GM18508 (cell line): Measurements from ENCODE around the gene KIAA0319L.
"Not testable (repeated sequence)": the region's sequence is repeated elsewhere in the genome, so short reads cannot be mapped to it uniquely, and the experiment has no call there.

ENCODE experiments used
- ATAC-seq: cut with Tn5 transposase; IDR thresholded peaks from one replicate; pipeline ENCODE4 v1.9.1; 2021; ENCODE audit warnings: moderate number of reproducible peaks; ENCODE audit not compliant: insufficient read depth, unreplicated experiment

The KIAA0319L gene

DNA sequence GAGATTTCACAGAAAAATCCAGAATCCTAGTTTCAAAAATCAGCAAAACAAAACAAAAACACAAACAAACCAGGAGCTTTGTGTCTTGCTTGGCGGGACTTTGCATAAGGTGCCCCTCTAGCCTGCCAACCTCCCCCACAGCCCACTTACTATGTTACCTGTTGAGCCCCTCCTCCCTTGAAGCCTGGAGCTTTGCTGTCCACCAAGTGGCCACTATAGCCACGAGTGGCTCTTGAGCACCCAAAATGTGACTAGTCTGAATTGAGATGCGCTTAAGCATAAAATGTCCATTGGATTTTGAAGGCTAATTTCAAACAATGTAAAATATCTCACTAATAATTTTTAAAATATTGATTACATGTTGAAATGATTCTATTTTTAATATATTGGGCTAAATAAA lies 28.1 kb upstream of the KIAA0319L start:
- ATAC-seq: no peak

DNA sequence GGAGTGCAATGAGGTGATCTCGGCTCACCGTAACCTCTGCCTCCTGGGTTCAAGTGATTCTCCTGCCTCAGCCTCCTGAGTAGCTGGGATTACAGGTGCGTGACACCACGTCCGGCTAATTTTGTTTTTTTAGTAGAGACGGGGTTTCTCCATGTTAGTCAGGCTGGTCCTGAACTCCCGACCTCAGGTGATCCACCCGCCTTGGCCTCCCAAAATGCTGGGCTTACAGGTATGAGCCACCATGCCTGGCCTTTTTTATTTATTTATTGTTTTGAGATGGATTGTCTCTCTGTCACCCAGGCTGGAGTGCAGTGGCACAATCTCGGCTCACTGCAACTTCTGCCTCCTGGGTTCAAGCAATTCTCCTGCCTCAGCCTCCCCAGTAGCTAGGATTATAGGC lies 24.4 kb upstream of the KIAA0319L start:
- not testable (repeated sequence) for ATAC-seq

DNA sequence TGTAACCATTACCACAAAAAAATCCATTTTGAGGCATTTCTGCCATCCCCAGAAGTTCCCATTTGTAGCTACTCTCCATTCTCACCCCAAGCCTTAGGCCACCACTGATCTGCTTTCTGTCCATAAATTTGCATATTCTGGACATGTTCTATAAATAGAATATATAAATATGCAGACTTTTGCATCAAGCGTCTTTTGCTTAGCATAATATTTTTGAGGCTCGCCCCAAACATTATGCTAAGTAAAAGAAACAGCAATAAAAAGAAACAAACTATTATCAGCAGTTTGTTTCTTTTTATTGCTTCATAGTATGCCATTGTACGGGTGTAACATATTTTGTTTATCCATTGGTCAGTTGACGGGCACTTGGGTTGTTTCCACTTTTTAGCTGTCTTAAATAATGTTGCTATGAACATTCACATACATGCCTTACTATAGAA lies 23.8 kb upstream of the KIAA0319L start:
- ATAC-seq: no peak

DNA sequence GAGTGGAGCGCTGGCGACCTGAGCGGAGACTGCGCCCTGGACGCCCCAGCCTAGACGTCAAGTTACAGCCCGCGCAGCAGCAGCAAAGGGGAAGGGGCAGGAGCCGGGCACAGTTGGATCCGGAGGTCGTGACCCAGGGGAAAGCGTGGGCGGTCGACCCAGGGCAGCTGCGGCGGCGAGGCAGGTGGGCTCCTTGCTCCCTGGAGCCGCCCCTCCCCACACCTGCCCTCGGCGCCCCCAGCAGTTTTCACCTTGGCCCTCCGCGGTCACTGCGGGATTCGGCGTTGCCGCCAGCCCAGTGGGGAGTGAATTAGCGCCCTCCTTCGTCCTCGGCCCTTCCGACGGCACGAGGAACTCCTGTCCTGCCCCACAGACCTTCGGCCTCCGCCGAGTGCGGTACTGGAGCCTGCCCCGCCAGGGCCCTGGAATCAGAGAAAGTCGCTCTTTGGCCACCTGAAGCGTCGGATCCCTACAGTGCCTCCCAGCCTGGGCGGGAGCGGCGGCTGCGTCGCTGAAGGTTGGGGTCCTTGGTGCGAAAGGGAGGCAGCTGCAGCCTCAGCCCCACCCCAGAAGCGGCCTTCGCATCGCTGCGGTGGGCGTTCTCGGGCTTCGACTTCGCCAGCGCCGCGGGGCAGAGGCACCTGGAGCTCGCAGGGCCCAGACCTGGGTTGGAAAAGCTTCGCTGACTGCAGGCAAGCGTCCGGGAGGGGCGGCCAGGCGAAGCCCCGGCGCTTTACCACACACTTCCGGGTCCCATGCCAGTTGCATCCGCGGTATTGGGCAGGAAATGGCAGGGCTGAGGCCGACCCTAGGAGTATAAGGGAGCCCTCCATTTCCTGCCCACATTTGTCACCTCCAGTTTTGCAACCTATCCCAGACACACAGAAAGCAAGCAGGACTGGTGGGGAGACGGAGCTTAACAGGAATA lies 20.1 kb upstream of the KIAA0319L start:
- no peak for ATAC-seq

DNA sequence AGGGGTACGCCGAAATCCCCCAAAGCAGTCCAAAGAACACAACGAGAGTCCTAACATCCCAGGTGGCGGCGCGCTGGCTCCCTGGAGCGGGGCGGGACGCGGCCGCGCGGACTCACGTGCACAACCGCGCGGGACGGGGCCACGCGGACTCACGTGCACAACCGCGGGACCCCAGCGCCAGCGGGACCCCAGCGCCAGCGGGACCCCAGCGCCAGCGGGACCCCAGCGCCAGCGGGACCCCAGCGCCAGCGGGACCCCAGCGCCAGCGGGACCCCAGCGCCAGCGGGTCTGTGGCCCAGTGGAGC lies 19.5 kb upstream of the KIAA0319L start:
- ATAC-seq: not testable (repeated sequence)

DNA sequence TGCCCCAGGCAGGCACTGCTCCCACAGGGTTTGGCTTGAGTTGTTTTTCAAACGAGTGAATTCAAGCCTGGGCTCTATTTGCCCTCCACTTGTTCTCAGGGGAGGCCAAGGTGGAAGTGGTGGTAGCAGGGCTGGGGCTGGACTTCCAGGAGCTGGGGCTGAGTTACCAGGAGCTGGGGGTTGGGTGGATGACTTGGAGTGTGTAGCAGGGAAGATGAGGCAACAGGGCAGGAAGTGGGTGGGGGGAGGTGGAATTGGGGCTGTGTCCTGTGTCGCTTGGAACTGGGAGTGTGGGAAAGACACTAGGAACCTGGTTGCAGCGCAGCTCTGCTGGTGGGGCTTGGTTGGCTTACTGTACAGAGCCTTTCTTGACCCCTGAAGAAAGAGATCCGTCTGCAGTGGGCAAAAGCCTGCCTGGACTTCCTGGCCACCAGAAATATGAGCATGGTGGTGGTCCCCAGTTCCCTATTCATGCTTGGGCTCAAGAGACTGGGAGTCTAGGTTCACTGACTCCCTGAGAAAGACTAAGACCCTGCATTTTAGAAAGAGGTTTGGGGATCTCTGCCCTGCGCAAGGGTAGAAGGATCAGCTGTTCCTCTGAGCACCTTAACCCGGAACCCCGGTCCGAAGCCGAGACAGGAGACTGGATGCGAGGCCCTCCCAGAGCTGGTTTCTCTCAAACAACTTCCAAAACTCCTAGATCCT lies 19.0 kb upstream of the KIAA0319L start:
- no peak for ATAC-seq

DNA sequence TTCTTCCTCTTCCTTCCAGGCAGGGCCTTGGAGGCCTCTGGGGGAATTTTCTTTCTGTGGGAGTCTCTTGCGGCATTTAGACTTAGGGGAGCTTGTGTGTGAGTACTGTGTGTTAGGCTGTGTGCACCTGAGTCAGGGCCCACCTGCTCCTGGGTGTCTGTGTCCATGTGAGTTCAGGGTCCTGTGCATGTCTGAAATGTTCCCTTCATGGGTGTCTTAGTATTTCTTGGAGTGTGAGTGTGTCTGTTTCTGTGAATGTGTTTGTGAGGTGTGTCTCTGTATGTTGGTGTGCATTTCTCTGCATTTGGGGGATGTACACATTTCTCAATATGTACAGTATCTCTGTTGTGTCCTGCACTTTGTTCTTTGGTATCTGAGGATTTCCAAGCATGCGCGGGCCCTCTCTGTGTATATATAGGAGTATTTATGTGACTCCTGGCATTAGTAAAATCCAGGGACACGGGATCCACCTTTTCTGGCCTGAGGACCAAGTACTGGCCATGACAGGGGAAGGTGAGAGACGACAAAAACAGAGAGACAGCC lies 18.3 kb upstream of the KIAA0319L start:
- no peak for ATAC-seq

DNA sequence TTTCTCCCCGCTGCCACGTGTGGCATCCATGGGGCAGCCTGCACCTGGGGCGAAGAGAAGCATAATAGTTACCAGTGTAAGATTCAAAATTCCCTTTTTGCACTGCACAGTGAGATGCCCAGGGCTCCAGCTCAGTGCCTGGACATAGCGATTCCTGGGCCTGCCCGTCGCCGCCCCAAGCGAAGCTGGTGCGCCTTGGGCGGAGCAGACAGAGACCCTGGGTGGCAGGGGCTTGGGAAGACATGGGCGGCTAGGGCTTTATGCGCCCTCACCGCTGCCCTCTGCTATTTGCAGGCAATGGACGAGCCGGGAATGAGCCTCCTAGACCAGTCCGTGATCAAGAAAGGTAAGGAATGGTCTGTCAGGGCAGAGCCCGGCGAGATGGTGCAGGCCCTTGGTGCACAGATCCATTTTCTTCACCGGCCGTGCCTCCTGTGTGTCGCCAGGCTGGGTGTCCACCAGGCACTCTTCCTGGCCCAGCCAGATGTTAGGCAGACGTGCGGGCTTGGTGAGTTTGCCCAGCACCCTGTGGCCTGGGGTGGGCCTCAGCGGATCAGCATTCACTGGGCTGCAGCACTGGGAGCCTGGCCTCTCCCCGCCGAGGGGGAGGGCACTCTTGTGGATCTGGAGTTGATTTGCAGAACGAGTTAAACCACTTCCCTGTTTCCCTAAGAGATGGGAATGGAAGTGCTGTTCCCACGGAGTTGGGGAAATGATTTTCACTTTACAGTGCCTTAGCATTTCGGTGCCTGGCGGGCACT lies 17.6 kb upstream of the KIAA0319L start:
- no peak for ATAC-seq

DNA sequence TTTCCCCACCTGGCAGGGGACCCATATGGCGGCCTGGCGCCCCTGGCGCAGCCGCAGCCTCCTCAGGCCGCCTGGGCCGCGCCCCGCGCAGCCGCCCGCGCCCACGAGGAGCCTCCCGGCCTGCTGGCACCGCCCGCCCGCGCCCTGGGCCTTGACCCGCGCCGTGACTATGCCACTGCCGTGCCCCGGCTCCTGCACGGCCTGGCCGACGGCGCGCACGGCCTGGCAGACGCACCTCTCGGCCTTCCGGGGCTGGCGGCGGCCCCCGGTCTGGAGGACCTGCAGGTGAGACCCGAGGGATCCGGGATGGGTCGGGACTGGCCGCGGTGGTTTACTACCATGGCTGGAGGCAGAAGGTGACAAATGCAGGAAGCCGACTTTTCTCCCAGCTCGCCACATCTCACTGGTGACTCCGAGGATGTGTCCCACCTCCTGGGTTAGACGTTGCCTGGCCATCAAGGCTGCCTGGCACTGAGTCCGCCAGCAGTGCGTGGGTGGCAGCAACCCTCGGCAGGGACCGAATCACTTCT lies 17.0 kb upstream of the KIAA0319L start:
- no peak for ATAC-seq

DNA sequence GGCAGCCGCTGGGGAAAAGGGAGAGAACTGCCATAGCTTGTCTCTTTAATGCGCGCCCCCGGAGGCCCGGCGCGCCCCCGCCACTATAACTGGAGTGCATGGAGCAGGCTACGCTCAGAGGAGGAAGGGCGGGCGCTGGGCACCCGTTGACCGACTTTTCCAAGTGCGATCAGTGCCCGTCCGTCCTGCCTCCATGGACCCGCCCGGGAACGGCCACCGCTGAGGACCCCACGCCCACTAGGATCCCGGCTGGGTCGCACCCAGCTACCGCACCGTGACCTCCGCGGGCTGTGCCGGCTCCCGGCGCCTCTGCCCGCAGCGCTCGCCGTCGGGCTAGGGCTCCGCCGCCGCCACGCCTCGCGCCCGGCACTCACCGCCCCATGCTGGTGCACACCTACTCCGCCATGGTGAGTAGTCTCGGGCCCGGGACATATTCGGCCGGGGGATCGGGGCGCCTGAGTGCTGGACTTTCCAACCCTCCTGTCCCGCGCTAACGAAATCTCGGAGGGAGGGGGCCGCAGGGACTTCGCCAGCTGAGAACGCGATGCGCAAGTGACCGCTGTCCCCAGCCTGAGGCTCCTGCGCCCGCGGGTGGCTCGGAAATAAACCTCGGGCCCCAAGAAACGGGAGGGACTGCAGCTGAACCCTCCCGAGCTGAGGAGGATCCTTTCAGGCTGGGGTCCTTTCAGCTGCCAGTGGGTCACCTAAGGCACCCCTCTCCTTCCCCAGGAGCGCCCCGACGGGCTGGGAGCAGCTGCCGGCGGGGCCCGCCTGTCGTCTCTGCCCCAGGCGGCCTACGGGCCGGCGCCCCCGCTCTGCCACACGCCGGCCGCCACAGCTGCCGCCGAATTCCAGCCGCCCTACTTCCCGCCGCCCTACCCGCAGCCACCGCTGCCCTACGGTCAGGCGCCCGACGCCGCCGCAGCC lies 16.3 kb upstream of the KIAA0319L start, which contains the start of gene TFAP2E:
Gene TFAP2E, plus strand, starts transcription at position 117 of the 927 bp plus-strand sequence. Its CDS starts 264 bp downstream, at position 381.
- no peak for ATAC-seq

DNA sequence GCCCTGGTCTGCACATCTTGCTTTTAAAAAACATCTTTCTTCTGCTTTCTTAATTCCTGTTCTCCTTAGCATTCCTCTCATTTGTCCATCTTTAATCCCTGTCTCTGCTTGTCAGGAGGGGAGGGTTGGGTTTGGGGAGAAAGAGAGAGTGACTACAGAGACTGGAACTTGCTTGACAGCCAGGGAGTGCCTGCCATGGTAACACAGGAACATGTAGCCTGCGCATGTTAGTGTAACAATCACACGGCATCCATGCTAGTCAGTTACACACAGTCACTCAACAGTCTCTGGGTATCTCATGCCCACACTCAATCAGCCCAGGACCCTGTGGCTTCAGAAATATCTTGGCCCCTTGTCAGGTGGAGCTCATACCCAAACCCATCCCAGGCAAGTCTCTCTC lies 15.1 kb upstream of the KIAA0319L start:
- ATAC-seq: no peak

DNA sequence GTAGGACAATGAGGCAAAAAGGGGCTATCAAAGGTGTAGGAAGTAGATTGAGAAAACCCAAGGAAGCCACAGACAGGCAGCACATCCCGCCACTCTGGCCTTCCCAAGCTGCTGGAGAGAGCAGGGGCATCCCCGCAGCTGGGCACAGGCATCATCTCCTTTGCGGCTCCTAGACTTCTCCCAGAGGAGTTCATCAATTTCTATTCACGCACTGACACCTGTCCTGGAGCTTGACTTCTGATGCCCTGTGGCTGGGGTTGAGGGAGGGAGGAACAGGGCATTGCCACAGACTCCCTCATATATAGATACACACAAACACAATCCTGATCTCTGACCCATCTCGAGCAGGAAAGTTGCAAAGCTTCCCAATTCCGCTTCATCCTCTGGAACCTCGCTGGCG lies 14.1 kb upstream of the KIAA0319L start:
- ATAC-seq: no peak

DNA sequence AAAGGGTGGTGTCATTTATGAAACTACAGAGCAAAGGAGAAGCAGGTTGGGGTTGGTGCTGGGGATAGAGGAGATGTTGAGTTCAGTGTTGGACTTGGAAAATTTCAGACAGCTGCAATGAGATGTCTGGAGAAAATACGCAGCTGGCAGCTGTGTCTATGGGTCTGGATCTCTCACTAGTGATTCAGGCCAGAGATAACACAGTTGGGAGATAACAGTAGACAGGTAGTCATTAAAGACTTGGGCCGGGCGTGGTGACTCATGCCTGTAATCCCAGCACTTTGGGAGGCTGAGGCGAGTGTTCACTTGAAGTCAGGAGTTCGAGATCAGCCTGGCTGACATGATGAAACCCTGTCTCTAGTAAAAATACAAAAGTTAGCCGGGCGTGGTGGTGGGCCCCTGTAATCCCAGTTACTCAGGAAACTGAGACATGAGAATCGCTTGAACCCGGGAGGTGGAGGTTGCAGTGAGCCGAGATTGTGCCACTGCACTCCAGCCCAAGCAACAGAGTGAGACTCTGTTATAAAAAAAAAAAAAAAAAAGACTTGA lies 13.5 kb upstream of the KIAA0319L start:
- ATAC-seq: no peak

DNA sequence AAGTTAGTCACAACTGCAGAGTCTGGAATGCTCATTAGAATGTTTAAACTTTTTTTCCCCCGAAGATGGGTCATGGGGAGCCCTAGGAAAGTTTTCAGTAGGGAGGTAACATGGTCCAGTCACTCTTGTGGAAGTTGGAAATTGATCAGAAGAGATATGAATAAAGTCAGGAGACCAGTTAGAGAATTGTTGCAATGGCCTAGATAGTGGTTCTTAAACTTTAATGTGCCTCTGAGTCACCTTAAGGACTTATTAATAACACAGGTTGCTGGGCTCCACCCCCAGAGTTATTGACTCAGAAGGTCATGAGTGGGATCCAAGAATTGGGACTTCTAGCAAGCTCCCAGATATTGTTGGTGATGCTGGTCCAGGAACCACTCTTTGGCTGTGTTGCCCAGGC lies 12.7 kb upstream of the KIAA0319L start:
- ATAC-seq: no peak

DNA sequence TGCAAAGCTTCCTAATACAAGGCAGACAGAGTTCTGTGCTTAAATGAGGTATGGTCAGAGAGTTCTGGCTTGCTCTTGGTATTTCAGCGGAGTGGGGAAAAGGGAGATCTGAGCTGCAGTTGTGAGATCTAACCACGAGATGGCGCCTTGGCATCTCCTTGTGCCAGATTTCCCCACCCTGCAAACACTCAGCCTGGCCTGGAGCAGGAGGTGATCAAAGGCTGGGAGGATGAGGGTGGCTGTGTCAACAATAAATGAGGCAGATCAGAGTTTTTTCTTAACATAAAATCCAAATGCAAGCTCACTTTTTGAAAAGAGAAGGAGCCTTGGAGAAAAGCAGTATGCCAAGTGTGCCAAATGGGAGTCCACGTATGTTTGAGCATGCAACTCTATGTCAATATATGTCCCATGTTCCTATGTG lies 11.8 kb upstream of the KIAA0319L start:
- no peak for ATAC-seq

DNA sequence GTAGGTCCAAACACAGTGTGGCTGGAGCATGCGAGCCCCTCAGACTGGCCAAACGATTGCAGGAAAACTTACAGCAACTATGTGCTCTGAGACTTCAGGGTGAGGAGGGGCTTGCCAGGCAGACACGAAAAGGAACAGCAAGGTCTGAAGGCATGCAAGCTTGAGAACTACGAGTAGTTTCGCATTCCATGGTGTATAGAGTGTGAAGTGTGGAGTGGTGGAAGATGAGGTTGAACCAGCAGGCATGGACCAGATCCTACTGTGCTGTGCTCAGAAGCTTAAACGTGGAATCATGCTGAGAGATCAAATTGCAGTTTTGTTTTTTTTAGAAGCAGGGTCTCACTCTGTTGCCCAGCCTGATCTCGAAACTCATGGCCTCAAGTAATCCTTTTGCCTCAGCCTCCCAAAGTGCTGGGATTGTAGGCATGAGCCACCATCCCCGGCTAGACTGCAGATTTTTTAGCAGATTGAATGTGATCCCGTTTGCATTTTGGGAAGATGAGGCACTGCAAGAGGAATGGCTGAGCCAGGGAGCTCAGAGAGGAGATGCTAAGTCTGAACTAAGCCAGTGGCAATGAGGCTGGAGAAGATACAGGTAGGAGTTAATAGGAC lies 10.8 kb upstream of the KIAA0319L start:
- no peak for ATAC-seq

DNA sequence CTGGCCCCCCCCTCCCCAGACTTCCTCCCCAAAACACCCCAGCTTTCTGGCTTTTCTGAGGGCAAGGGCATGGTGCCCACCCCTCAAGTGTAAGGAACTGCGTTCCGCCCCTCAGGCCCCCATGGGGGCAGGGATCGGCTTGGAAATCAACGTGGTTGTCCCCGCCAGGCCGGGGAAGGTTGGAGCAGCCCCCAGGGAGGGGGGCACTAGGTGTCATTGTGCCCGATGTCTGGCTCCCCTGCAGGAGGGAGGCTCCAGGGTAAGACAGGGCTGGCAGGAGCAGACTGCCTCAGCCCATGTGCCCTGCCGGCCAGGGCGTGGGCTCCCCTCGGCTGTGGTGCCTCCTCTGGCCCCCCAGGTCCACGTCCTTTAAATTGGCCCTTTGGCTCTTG lies 8.5 kb upstream of the KIAA0319L start:
- no peak for ATAC-seq

DNA sequence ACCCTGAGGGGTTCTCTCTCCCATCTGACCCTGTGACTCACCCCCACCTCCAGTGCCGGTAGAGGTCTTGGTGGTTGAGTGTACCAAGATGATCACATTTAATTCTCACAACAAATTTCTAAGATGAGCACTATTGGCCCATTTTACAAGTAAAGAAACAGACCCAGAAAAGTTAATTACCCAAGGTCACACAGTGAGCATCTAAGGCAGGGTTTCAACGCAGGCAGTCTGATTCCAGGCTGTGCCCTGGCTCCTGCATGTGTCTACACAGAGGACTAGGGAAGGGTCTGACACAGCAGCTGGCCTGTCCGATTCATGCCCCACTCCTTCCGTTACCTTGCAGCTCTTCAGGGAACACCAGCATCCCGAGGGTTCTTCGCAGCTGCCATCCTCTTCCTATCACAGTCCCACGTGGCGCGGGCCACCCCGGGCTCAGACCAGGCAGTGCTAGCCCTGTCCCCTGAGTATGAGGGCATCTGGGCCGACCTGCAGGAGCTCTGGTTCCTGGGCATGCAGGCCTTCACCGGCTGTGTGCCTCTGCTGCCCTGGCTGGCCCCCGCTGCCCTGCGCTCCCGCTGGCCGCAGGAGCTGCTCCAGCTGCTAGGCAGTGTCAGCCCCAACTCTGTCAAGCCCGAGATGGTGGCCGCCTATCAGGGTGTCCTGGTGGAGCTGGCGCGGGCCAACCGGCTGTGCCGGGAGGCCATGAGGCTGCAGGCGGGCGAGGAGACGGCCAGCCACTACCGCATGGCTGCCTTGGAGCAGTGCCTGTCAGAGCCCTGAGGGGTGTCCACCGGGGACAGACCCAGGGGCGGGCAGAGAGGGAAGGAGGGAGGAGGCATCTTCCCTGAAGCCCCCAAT lies 7.9 kb upstream of the KIAA0319L start:
- no peak for ATAC-seq
